ENCODE results near the gene TCEAL9.

GRCh38 chrX:103372886-103373285, 16.6 kb downstream of the TCEAL9 start:
- no peak for TF ChIP-seq CTCF (IDR thresholded peaks at IDR 0.05)
- TF ChIP-seq POLR2A (IDR thresholded peaks at IDR 0.05) = no peak

Measured in breast epithelium (tissue), 3 donors.